GM21723 (cell line): ENCODE data around the gene PEX1.
"Not testable (repeated sequence)": the region's sequence is repeated elsewhere in the genome, so short reads cannot be mapped to it uniquely, and the experiment has no call there.

Experiments
- ATAC-seq: cut with Tn5 transposase; IDR thresholded peaks from one replicate; pipeline ENCODE4 v1.9.1; 2021; ENCODE audit warnings: mild to moderate bottlenecking, moderate library complexity; ENCODE audit not compliant: unreplicated experiment

The PEX1 gene

GRCh38 chr7:92461027-92462003 is 67.0 kb downstream of the PEX1 start:
- ATAC-seq = peak; percentile 77

GRCh38 chr7:92460510-92460909 is 67.8 kb downstream of the PEX1 start:
- ATAC-seq = no peak

GRCh38 chr7:92460109-92460508 is 68.2 kb downstream of the PEX1 start:
- no peak for ATAC-seq

GRCh38 chr7:92456236-92456635 is 72.1 kb downstream of the PEX1 start:
- no peak for ATAC-seq

- no peak for ATAC-seq
Measured at GRCh38 chr7:92451645-92452044, 76.7 kb downstream of the PEX1 start.

GRCh38 chr7:92448205-92448747 is 80.0 kb downstream of the PEX1 start:
- ATAC-seq = peak; percentile 52

- peak; percentile 89 for ATAC-seq
Measured at GRCh38 chr7:92447345-92448204, 80.7 kb downstream of the PEX1 start, which contains the start of gene GATAD1. Gene GATAD1, plus strand, starts transcription at chr7:92447482. Its CDS starts 248 bp downstream, at chr7:92447730.

- ATAC-seq = no peak
Measured at GRCh38 chr7:92446869-92447344, 81.4 kb downstream of the PEX1 start.

- ATAC-seq = not testable (repeated sequence)
Measured at GRCh38 chr7:92442720-92443119, 85.6 kb downstream of the PEX1 start.

- ATAC-seq = no peak
Measured at GRCh38 chr7:92437956-92438491, 90.3 kb downstream of the PEX1 start.
